Esophagus muscularis mucosa (tissue), 3 donors: ENCODE measurements around the gene DAND5.

ENCODE experiments used
- CTCF ChIP-seq, 3 experiments: fragments of 200-600 bp in 2 of 3; fragments of 450-650 bp in 1 of 3; sonication (generic) in 2 of 3; IDR thresholded peaks; one replicate each; pipeline ENCODE4 v1.5.1; 2017 to 2019; ENCODE audit warnings: antibody characterized with exemption in 3 of 3, mild to moderate bottlenecking in 2 of 3, moderate library complexity in 1 of 3
- EP300 ChIP-seq: sonication (generic); formaldehyde crosslinking; IDR thresholded peaks from one replicate; pipeline ENCODE4 v1.6.1; 2017; ENCODE audit warnings: antibody characterized with exemption

DNA sequence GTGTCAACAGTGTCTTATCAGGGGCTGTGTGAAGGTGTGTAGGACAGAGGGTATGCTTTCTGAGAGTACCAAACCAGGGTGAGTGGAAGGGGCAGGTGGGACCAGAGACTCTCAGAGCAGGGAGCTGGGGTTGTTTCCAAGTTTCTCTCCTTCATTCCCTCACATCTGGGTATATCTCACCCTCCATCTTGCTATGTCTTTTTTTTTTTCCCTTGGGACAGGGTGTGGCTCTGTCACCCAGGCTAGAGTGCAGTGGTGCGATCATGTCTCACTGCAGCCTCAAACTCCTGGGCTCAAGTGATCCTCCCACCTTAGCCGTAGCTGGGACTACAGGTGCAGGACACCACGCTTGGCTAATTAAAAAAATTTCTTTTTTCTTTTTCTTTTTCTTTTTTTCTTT, 10.6 kb downstream of the DAND5 start:
- TF ChIP-seq CTCF (IDR thresholded peaks at IDR 0.05) (no peak), EP300 (no peak)
